GM12878 (cell line): ENCODE results near the gene LAMA2. TPM values are rescaled to one million over a fixed set of nuclear protein-coding genes. Genes with fewer than 3 reads are reported as not detected.

ENCODE experiments used
- ATAC-seq: fragments of 200-7000 bp; cut with Tn5 transposase; 3 replicates; pipeline ENCODE4 v1.9.1; 2020; ENCODE audit warnings: mild to moderate bottlenecking, moderate library complexity
- BruUV-seq: library from RNA; stranded (reverse); fragments of 400-500 nt; replicated peaks from 2 replicates; lab custom pipeline; 2021; lab: Mats Ljungman, UMichigan
- CTCF ChIA-PET: fragments of 300-600 bp; sonication (Branson Sonifier 250); formaldehyde crosslinking; extraction: SDS; loops from one replicate; lab custom pipeline; 2021; ENCODE audit warnings: inconsistent platforms; lab: Yijun Ruan, JAX
- POLR2A ChIA-PET: fragments of 350-600 bp; formaldehyde crosslinking; extraction: SDS; loops from one replicate; lab custom pipeline; 2021; ENCODE audit warnings: inconsistent platforms; lab: Charles Lee
- RAD21 ChIA-PET: fragments of 300-600 bp; sonication (Branson Sonifier 250); formaldehyde crosslinking; loops from one replicate; lab custom pipeline; 2023; ENCODE audit warnings: antibody characterized with exemption; ENCODE audit not compliant: unreplicated experiment; lab: Charles Lee
- SMC1A ChIA-PET: fragments of 300-600 bp; sonication (Branson Sonifier 250); formaldehyde crosslinking; loops from one replicate; lab custom pipeline; 2023; ENCODE audit not compliant: unreplicated experiment, uncharacterized antibody; lab: Charles Lee
- DNase-seq: peaks from one replicate; pipeline ENCODE4 v3.0.0-alpha.2; 2011; ENCODE audit warnings: low read depth, low spot score
- FAIRE-seq: peaks from 3 replicates; lab custom pipeline; 2011; peaks lifted over from hg19 to GRCh38; lab: Jason Lieb, UNC
- H2AFZ ChIP-seq: 2 replicates; pipeline ENCODE4 v1.6.0; 2011; ENCODE audit warnings: low read depth, low read length, control low read depth; ENCODE audit not compliant: control insufficient read depth
- H3K27ac ChIP-seq: 2 replicates; pipeline ENCODE4 v1.5.1; 2011; ENCODE audit warnings: control low read depth; ENCODE audit not compliant: control insufficient read depth, insufficient read depth
- H3K27me3 ChIP-seq, 2 experiments: replicated peaks in 1 of 2; 2 replicates each; pipeline versions ENCODE4 v1.6.0 to v1.6.1; 2011; ENCODE audit warnings: low read length in 1 of 2; ENCODE audit not compliant: control insufficient read depth in 2 of 2, insufficient read depth in 2 of 2
- H3K36me3 ChIP-seq, 2 experiments: 2 replicates each; pipeline ENCODE4 v1.5.1; 2011; ENCODE audit warnings: low read length in 1 of 2; ENCODE audit not compliant: control insufficient read depth in 2 of 2, insufficient read depth in 2 of 2
- H3K4me1 ChIP-seq: 2 replicates; pipeline ENCODE4 v1.6.1; 2011; ENCODE audit warnings: mild to moderate bottlenecking, low read length, moderate library complexity, mixed read lengths; ENCODE audit not compliant: control insufficient read depth, insufficient read depth
- H3K4me2 ChIP-seq: 2 replicates; pipeline ENCODE4 v1.6.0; 2011; ENCODE audit warnings: control low read depth; ENCODE audit not compliant: control insufficient read depth, insufficient read depth
- H3K4me3 ChIP-seq: fragments of 200-600 bp; sonication (generic); 2 replicates; pipeline ENCODE4 v1.5.1; 2016
- H3K79me2 ChIP-seq: 2 replicates; pipeline ENCODE4 v1.6.0; 2011; ENCODE audit warnings: low read length; ENCODE audit not compliant: control insufficient read depth, insufficient read depth
- H3K9ac ChIP-seq: 2 replicates; pipeline ENCODE4 v1.8.0; 2011; ENCODE audit warnings: low read length, control low read depth, mixed read lengths; ENCODE audit not compliant: control insufficient read depth, insufficient read depth
- H3K9me3 ChIP-seq: replicated peaks from 3 replicates; pipeline ENCODE4 v1.5.1; 2011; ENCODE audit warnings: mild to moderate bottlenecking, low read length; ENCODE audit not compliant: control insufficient read depth, insufficient read depth
- H4K20me1 ChIP-seq: 2 replicates; pipeline ENCODE4 v1.6.0; 2011; ENCODE audit not compliant: control insufficient read depth, insufficient read depth
- BMI1 ChIP-seq: fragments of 450-650 bp; IDR thresholded peaks from 2 replicates; pipeline ENCODE4 v1.6.1; 2016; ENCODE audit warnings: mild to moderate bottlenecking, moderate library complexity, borderline replicate concordance
- GATAD2B ChIP-seq: fragments of 450-650 bp; conservative IDR thresholded peaks from 2 replicates; pipeline ENCODE4 v1.6.1; 2017; ENCODE audit warnings: low read depth, mild to moderate bottlenecking, moderate library complexity
- LARP7 ChIP-seq: fragments of 450-650 bp; IDR thresholded peaks from 2 replicates; pipeline ENCODE4 v1.6.1; 2017; ENCODE audit warnings: mild to moderate bottlenecking
- NFXL1 ChIP-seq: fragments of 450-650 bp; IDR thresholded peaks from 2 replicates; pipeline ENCODE4 v1.6.1; 2017; ENCODE audit warnings: antibody characterized with exemption, mild to moderate bottlenecking, borderline replicate concordance
- SREBF2 ChIP-seq: IDR thresholded peaks from 2 replicates; pipeline ENCODE4 v1.6.1; 2012; ENCODE audit warnings: mild to moderate bottlenecking, low read length
- SUZ12 ChIP-seq: fragments of 200-600 bp; sonication (generic); IDR thresholded peaks from one replicate; pipeline ENCODE4 v1.6.1; 2018; ENCODE audit warnings: antibody characterized with exemption, mild to moderate bottlenecking; ENCODE audit not compliant: unreplicated experiment
- TCF3 ChIP-seq: IDR thresholded peaks from 2 replicates; pipeline ENCODE4 v1.6.1; 2012; ENCODE audit warnings: low read depth, mild to moderate bottlenecking, low read length, borderline replicate concordance; ENCODE audit not compliant: insufficient read depth
- WGBS: methylation state at CpG from one replicate; pipeline ENCODE4 v1.1.6; 2016; ENCODE audit warnings: low lambda C conversion rate; ENCODE audit not compliant: insufficient replicate concordance, insufficient coverage; ENCODE audit errors: missing lambda C conversion rate; 5-methylcytosine and 5-hydroxymethylcytosine counted together
- in situ Hi-C: fragments of 300-500 bp; cut with MboI; formaldehyde crosslinking; loops from 9 replicates; pipeline ENCODE4 v1.14.3; 2018; ENCODE audit warnings: mixed read lengths
- intact Hi-C: fragments of 100-400 bp; cut with micrococcal nuclease; formaldehyde crosslinking; loops from one replicate; pipeline ENCODE4 v1.14.2; 2022; ENCODE audit not compliant: unreplicated experiment
- polyA plus RNA-seq, 11 experiments: library from polyadenylated mRNA; depleted of rRNA in 4 of 11; unstranded in 6 of 11; stranded (reverse) in 5 of 11; fragments of >200 nt; fragmentation: Nextera tagmentation in 4 of 11; fragmentation: Illumina TruSeq in 1 of 11; extraction: Ambion mirVana in 4 of 11; extraction: Trizol in 1 of 11; gene quantifications; 1 replicate in 1 of 11; 2 replicates in 10 of 11; pipeline versions ENCODE4 v1.2.1 to v1.2.3, GENCODE V29; 2011 to 2016; ENCODE audit warnings: inconsistent platforms in 2 of 11, missing spikeins in 2 of 11, low read depth in 1 of 11
- total RNA-seq, 4 experiments: library from RNA; depleted of rRNA in 3 of 4; stranded (reverse); fragments of >200 nt in 3 of 4; fragmentation: Illumina TruSeq in 1 of 4; extraction: Trizol in 1 of 4; gene quantifications; 2 replicates each; pipeline versions ENCODE4 v1.2.1 to v1.2.3, GENCODE V29; 2013 to 2021
- TF ChIP-seq, protein P1 (sequence below): IDR thresholded peaks from 2 replicates; pipeline ENCODE4 v1.6.1; 2012; ENCODE audit warnings: low read depth, low read length, improper control_type of control experiment

Gene LAMA2
- total and polyA plus RNA-seq, 10 of the 15 experiments (the other 5 are each of a cell fraction or from before 2014, with no cell fraction given): 0.04 to 2.0 (median 0.37) TPM; not detected in 1

DNA sequence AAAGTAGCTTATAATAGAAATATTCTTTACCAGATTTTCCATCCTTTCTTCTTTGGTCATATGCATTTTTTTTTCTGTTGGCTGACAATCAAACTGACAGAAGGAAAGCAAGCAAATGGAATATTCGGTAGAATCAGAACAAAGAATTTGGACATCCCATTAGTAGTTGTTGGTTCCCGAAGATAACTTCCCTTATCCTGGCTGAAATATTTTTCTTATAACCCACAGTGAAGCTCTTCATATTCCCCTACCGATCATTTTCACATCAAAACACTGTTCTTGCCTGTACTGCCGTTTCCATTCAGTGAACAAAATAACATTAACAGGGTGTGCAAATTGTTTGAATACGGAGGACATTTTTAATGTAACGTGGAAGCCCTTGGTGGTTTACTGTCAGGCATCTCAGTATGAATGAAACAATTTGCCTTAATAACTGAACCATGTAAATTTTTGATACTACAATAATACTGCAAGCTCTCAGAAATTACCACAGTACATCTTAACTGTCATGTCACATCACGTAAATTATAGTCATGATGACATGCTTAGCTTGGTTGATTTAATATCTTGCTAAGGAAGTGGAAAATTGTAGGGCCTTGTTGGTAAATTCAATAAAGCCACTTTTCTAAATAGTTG lies 311.5 kb downstream of the LAMA2 start:
- no peak for FAIRE-seq
- BruUV-seq: no TSS peak
- no peak for DNase-seq
- ChIA-PET CTCF (interaction anchor here (1.1 to 1.2 kb wide), 2 partner anchors 9 to 14 kb away, joined by 3 read pairs; no protein-coding TSS in a partner anchor), RAD21 (no interaction called here), SMC1A (no interaction called here)
- Histone ChIP-seq H3K4me1 (no peaks in the 10 kb centered on the region), H3K79me2 (no peaks in the 10 kb centered on the region), H4K20me1 (no peaks in the 10 kb centered on the region), H3K27me3 (no peaks in the 10 kb centered on the region), H3K4me3 (no peak overlapping the region), H3K27ac (no peak overlapping the region), H3K9ac (no peak overlapping the region), H2AFZ (no peak overlapping the region), H3K9me3 (no peaks in the 10 kb centered on the region)
- in situ Hi-C loops: no loop called here
- WGBS: 46% methylated on average over 7 of the region's 7 CpGs
- ATAC-seq: no peak
- intact Hi-C loops: no loop called here
- TF ChIP-seq BMI1 (no peak), GATAD2B (no peak), SREBF2 (no peak), SUZ12 (no peak), NFXL1 (no peak), TCF3 (no peak), LARP7 (no peak)
- TF ChIP-seq, protein P1, sequence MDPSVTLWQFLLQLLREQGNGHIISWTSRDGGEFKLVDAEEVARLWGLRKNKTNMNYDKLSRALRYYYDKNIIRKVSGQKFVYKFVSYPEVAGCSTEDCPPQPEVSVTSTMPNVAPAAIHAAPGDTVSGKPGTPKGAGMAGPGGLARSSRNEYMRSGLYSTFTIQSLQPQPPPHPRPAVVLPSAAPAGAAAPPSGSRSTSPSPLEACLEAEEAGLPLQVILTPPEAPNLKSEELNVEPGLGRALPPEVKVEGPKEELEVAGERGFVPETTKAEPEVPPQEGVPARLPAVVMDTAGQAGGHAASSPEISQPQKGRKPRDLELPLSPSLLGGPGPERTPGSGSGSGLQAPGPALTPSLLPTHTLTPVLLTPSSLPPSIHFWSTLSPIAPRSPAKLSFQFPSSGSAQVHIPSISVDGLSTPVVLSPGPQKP: no peak
- TF ChIP-seq, all 136 proteins: peak for 0
- H3K36me3 ChIP-seq: no peaks in the 10 kb centered on the region
- POLR2A ChIA-PET: no interaction called here
- no peak overlapping the region for H3K4me2 ChIP-seq
